ENCODE measurements around the gene MREG. TPM values are rescaled to one million over a fixed set of nuclear protein-coding genes. Genes with fewer than 3 reads are reported as not detected.

The MREG gene
- total and polyA plus RNA-seq, 2 experiments from 2014 or later = 19.4 to 25.3 TPM

DNA sequence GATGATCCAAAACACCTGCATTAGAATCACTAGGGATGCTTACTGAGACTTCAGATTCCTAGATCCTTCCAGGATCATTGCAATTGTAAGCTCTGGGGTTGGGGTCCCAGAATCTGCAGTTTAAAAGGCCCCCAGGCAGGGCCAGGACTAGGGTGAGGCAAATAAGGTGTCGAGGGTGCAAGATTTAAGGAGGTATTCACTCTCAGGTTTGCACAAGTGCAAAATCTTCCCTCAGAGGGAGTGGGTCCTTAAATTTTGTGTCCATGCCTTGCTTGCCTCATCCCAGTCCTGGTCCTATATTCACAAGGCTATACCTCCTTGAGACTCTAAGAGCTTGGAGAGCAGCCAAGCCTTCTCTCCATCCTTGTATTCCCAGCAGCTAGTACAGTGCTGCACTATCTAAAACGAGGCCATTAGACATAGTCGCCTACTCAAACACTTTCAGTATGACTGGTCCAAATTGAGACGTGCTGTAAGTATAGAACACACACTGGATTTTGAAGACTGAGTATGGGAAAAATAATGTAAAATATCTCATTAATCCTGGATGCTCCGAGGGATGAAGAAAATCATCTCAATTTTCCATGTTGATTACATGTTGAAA, 31.6 kb upstream of the MREG start (continued):
- TF ChIP-seq, protein P1, sequence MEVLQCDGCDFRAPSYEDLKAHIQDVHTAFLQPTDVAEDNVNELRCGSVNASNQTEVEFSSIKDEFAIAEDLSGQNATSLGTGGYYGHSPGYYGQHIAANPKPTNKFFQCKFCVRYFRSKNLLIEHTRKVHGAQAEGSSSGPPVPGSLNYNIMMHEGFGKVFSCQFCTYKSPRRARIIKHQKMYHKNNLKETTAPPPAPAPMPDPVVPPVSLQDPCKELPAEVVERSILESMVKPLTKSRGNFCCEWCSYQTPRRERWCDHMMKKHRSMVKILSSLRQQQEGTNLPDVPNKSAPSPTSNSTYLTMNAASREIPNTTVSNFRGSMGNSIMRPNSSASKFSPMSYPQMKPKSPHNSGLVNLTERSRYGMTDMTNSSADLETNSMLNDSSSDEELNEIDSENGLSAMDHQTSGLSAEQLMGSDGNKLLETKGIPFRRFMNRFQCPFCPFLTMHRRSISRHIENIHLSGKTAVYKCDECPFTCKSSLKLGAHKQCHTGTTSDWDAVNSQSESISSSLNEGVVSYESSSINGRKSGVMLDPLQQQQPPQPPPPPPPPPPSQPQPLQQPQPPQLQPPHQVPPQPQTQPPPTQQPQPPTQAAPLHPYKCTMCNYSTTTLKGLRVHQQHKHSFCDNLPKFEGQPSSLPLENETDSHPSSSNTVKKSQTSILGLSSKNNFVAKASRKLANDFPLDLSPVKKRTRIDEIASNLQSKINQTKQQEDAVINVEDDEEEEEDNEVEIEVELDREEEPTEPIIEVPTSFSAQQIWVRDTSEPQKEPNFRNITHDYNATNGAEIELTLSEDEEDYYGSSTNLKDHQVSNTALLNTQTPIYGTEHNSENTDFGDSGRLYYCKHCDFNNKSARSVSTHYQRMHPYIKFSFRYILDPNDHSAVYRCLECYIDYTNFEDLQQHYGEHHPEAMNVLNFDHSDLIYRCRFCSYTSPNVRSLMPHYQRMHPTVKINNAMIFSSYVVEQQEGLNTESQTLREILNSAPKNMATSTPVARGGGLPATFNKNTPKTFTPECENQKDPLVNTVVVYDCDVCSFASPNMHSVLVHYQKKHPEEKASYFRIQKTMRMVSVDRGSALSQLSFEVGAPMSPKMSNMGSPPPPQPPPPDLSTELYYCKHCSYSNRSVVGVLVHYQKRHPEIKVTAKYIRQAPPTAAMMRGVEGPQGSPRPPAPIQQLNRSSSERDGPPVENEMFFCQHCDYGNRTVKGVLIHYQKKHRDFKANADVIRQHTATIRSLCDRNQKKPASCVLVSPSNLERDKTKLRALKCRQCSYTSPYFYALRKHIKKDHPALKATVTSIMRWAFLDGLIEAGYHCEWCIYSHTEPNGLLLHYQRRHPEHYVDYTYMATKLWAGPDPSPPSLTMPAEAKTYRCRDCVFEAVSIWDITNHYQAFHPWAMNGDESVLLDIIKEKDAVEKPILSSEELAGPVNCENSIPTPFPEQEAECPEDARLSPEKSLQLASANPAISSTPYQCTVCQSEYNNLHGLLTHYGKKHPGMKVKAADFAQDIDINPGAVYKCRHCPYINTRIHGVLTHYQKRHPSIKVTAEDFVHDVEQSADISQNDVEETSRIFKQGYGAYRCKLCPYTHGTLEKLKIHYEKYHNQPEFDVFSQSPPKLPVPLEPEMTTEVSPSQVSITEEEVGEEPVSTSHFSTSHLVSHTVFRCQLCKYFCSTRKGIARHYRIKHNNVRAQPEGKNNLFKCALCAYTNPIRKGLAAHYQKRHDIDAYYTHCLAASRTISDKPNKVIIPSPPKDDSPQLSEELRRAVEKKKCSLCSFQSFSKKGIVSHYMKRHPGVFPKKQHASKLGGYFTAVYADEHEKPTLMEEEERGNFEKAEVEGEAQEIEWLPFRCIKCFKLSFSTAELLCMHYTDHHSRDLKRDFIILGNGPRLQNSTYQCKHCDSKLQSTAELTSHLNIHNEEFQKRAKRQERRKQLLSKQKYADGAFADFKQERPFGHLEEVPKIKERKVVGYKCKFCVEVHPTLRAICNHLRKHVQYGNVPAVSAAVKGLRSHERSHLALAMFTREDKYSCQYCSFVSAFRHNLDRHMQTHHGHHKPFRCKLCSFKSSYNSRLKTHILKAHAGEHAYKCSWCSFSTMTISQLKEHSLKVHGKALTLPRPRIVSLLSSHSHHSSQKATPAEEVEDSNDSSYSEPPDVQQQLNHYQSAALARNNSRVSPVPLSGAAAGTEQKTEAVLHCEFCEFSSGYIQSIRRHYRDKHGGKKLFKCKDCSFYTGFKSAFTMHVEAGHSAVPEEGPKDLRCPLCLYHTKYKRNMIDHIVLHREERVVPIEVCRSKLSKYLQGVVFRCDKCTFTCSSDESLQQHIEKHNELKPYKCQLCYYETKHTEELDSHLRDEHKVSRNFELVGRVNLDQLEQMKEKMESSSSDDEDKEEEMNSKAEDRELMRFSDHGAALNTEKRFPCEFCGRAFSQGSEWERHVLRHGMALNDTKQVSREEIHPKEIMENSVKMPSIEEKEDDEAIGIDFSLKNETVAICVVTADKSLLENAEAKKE (CRISPR knock-in tag; IDR thresholded peaks at IDR 0.05) = no peak
- TF ChIP-seq, protein P2, sequence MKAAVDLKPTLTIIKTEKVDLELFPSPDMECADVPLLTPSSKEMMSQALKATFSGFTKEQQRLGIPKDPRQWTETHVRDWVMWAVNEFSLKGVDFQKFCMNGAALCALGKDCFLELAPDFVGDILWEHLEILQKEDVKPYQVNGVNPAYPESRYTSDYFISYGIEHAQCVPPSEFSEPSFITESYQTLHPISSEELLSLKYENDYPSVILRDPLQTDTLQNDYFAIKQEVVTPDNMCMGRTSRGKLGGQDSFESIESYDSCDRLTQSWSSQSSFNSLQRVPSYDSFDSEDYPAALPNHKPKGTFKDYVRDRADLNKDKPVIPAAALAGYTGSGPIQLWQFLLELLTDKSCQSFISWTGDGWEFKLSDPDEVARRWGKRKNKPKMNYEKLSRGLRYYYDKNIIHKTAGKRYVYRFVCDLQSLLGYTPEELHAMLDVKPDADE (IDR thresholded peaks at IDR 0.05) = no peak
- no peak for TF ChIP-seq STAT1 (IDR thresholded peaks at IDR 0.05; ENCODE audit: unreplicated experiment)
- TF ChIP-seq EZH2 (IDR thresholded peaks at IDR 0.05; ENCODE audit: low read depth, unreplicated experiment) = no peak
- no peak for TF ChIP-seq JUNB (IDR thresholded peaks at IDR 0.05; ENCODE audit: unreplicated experiment)

DNA sequence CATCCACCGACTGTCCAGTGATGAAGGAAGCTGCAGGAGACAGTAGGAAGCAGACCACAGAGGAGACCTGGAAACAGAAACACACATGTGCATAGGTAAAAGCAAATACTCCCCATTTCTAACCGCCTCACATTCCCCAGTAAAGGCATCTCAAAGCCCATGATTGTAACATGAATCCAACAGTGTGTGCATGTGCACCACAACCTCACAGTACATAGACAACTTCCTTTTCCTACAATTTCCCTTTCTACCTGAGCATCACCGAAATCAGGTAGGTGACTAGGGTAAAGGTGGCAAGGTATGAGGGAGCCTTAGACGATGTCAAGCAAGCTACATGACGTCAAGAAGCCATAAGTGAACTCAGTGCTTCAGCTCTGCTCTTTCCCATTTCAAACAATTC, 30.6 kb upstream of the MREG start:
- H3K4me1 ChIP-seq (ENCODE audit: insufficient read depth) = no peaks in the 10 kb centered on the region
- H3K4me3 ChIP-seq = no peak overlapping the region
- H3K36me3 ChIP-seq (ENCODE audit: insufficient read depth) = peaks cover 14% of the 10 kb centered on the region; the same call in 1 of the 2 replicates
- Mint-ChIP-seq H3K4me1 (no peaks in the 10 kb centered on the region), H3K36me3 (ENCODE audit: low read depth) (peaks cover 29% of the 10 kb centered on the region), H3K9me3 (no peaks in the 10 kb centered on the region; the same call in 2 of the 3 replicates), H3K4me3 (no peak overlapping the region), H3K27me3 (ENCODE audit: insufficient read depth, low read depth, poor library complexity) (peaks cover 1% of the 10 kb centered on the region), H3K27ac (no peak overlapping the region)
- no peaks in the 10 kb centered on the region for H3K9me2 ChIP-seq (ENCODE audit: insufficient read depth)
- no peaks in the 10 kb centered on the region for H3F3A ChIP-seq (replicated peaks; ENCODE audit: low read depth)
- no peak overlapping the region for H3K4me2 ChIP-seq
- H2AFZ ChIP-seq = no peak overlapping the region
- no peaks in the 10 kb centered on the region for H4K20me1 ChIP-seq (replicated peaks; ENCODE audit: insufficient read depth)
- DNase-seq (ENCODE audit: low spot score) (no peak), ATAC-seq (no peak)
- no peak overlapping the region for H3K27ac ChIP-seq (ENCODE audit: low read depth)
- no peaks in the 10 kb centered on the region for H3K79me2 ChIP-seq (replicated peaks; ENCODE audit: insufficient read depth)
- no peaks in the 10 kb centered on the region for H3K27me3 ChIP-seq (ENCODE audit: insufficient read depth)
- TF ChIP-seq ZNF114 (CRISPR knock-in tag; IDR thresholded peaks at IDR 0.05) (no peak), EZH2phosphoT487 (IDR thresholded peaks at IDR 0.05; ENCODE audit: unreplicated experiment) (no peak), NANOG (IDR thresholded peaks at IDR 0.05; ENCODE audit: borderline replicate concordance) (no peak), POLR2AphosphoS5 (IDR thresholded peaks at IDR 0.05; ENCODE audit: low read depth) (no peak), STAT1 (IDR thresholded peaks at IDR 0.05; ENCODE audit: unreplicated experiment) (no peak)
- TF ChIP-seq, protein P1 (CRISPR knock-in tag; IDR thresholded peaks at IDR 0.05) = no peak

Measured in GM23338 (cell line).